Dermis microvascular lymphatic vessel endothelial cell (primary cell): ENCODE measurements around the gene SIRT6. TPM values are rescaled to one million over a fixed set of nuclear protein-coding genes. Genes with fewer than 3 reads are reported as not detected.
"Not testable (repeated sequence)": the region's sequence is repeated elsewhere in the genome, so short reads cannot be mapped to it uniquely, and the experiment has no call there.

Source experiments
- DNase-seq, 2 donors: peaks; one replicate each; pipeline versions ENCODE4 v3.0.0 to v3.0.0-alpha.2; 2010; ENCODE audit warnings: low read depth in 2 of 2
- total RNA-seq: library from RNA; depleted of rRNA; stranded (reverse); fragments of >200 nt; gene quantifications from 2 replicates; pipeline ENCODE4 v1.2.1, GENCODE V29; 2014

The SIRT6 gene
- total RNA-seq, 1 donor from 2014 or later, result 9.0 TPM

- DNase-seq, result no peak
These were observed 17.4 kb upstream of the SIRT6 start for GRCh38 chr19:4199699-4200293.

- no peak for DNase-seq
These were observed 16.2 kb upstream of the SIRT6 start for GRCh38 chr19:4198467-4199126.

- no peak for DNase-seq
These were observed 15.5 kb upstream of the SIRT6 start for GRCh38 chr19:4197625-4198466.

GRCh38 chr19:4197228-4197624 lies 14.9 kb upstream of the SIRT6 start:
- DNase-seq, result no peak

GRCh38 chr19:4196587-4197148 lies 14.3 kb upstream of the SIRT6 start:
- no peak for DNase-seq

GRCh38 chr19:4196009-4196408 lies 13.6 kb upstream of the SIRT6 start:
- no peak for DNase-seq

- no peak for DNase-seq
These were observed 12.0 kb upstream of the SIRT6 start for GRCh38 chr19:4194353-4194752.

GRCh38 chr19:4192537-4192936 lies 10.2 kb upstream of the SIRT6 start:
- not testable (repeated sequence) for DNase-seq

- no peak for DNase-seq
These were observed 7.3 kb upstream of the SIRT6 start for GRCh38 chr19:4189641-4190040.

- DNase-seq, result no peak
These were observed 5.2 kb upstream of the SIRT6 start for GRCh38 chr19:4187313-4188122.

GRCh38 chr19:4186087-4186993 lies 4.0 kb upstream of the SIRT6 start:
- DNase-seq, result peak; percentile 34 to 66

- DNase-seq, result no peak
These were observed 3.2 kb upstream of the SIRT6 start for GRCh38 chr19:4185413-4186086.

GRCh38 chr19:4184718-4185352 lies 2.5 kb upstream of the SIRT6 start:
- DNase-seq, result no peak

- no peak for DNase-seq
These were observed 1.8 kb upstream of the SIRT6 start for GRCh38 chr19:4183967-4184717.

- no peak for DNase-seq
These were observed 1.3 kb downstream of the SIRT6 start for GRCh38 chr19:4181053-4181508.

GRCh38 chr19:4178990-4179389 lies 3.4 kb downstream of the SIRT6 start:
- no peak for DNase-seq

- no peak for DNase-seq
These were observed 5.2 kb downstream of the SIRT6 start for GRCh38 chr19:4177146-4177545.

- no peak for DNase-seq
These were observed 6.8 kb downstream of the SIRT6 start for GRCh38 chr19:4175669-4175931.
